Smooth muscle cell (in vitro differentiated cells): ENCODE measurements around the gene ZBTB40. TPM values are rescaled to one million over a fixed set of nuclear protein-coding genes. Genes with fewer than 3 reads are reported as not detected.

Experiments used
- DNase-seq: peaks from one replicate; lab custom pipeline; 2025; ENCODE audit not compliant: unreplicated experiment; lab: John Stamatoyannopoulos, UW
- H2AFZ ChIP-seq: fragments of 200-600 bp; sonication (generic); 2 replicates; pipeline ENCODE4 v1.6.0; 2016; ENCODE audit warnings: antibody characterized with exemption, low read depth, mild to moderate bottlenecking
- H3F3A ChIP-seq: fragments of 200-600 bp; sonication (generic); 2 replicates; pipeline ENCODE4 v1.6.0; 2017; ENCODE audit warnings: antibody characterized with exemption, low read depth
- H3K27ac ChIP-seq: fragments of 200-600 bp; sonication (generic); 2 replicates; pipeline ENCODE4 v1.5.1; 2016; ENCODE audit warnings: low read depth, mild to moderate bottlenecking
- H3K27me3 ChIP-seq: fragments of 200-600 bp; sonication (generic); 2 replicates; pipeline ENCODE4 v1.6.1; 2016; ENCODE audit warnings: low read depth, mild to moderate bottlenecking
- H3K36me3 ChIP-seq: fragments of 200-600 bp; sonication (generic); 2 replicates; pipeline ENCODE4 v1.5.1; 2016; ENCODE audit warnings: low read depth
- H3K4me1 ChIP-seq: fragments of 200-600 bp; sonication (generic); 2 replicates; pipeline ENCODE4 v1.5.1; 2016; ENCODE audit warnings: low read depth
- H3K4me2 ChIP-seq: fragments of 200-600 bp; sonication (generic); 2 replicates; pipeline ENCODE4 v1.6.0; 2016; ENCODE audit warnings: mild to moderate bottlenecking
- H3K4me3 ChIP-seq: fragments of 200-600 bp; sonication (generic); 2 replicates; pipeline ENCODE4 v1.5.1; 2016; ENCODE audit warnings: mild to moderate bottlenecking
- H3K79me2 ChIP-seq: fragments of 200-600 bp; sonication (generic); 2 replicates; pipeline ENCODE4 v1.6.0; 2016; ENCODE audit warnings: low read depth, mild to moderate bottlenecking
- H3K9ac ChIP-seq: fragments of 200-600 bp; sonication (generic); 2 replicates; pipeline ENCODE4 v1.6.0; 2016; ENCODE audit warnings: low read depth
- H3K9me3 ChIP-seq: fragments of 200-600 bp; sonication (generic); replicated peaks from 2 replicates; pipeline ENCODE4 v1.5.1; 2016; ENCODE audit warnings: low read depth
- H4K20me1 ChIP-seq: fragments of 200-600 bp; sonication (generic); 2 replicates; pipeline ENCODE4 v1.6.0; 2016; ENCODE audit warnings: low read depth
- CTCF ChIP-seq: fragments of 200-600 bp; sonication (generic); IDR thresholded peaks from 2 replicates; pipeline ENCODE4 v1.5.1; 2017; ENCODE audit warnings: borderline replicate concordance, mild to moderate bottlenecking, antibody characterized with exemption; ENCODE audit not compliant: insufficient read depth, poor library complexity, severe bottlenecking
- WGBS: methylation state at CpG from one replicate; pipeline ENCODE4 v1.1.7; 2016; ENCODE audit warnings: low lambda C conversion rate; 5-methylcytosine and 5-hydroxymethylcytosine counted together
- polyA plus RNA-seq: library from polyadenylated mRNA; unstranded; fragments of >200 nt; fragmentation: Nextera tagmentation; extraction: Ambion mirVana; gene quantifications from 2 replicates; pipeline ENCODE4 v1.2.1, GENCODE V29; 2016
- total RNA-seq: library from RNA; depleted of rRNA; stranded (reverse); fragments of >200 nt; gene quantifications from 2 replicates; pipeline ENCODE4 v1.2.3, GENCODE V29; 2014

ZBTB40 gene, protein sequence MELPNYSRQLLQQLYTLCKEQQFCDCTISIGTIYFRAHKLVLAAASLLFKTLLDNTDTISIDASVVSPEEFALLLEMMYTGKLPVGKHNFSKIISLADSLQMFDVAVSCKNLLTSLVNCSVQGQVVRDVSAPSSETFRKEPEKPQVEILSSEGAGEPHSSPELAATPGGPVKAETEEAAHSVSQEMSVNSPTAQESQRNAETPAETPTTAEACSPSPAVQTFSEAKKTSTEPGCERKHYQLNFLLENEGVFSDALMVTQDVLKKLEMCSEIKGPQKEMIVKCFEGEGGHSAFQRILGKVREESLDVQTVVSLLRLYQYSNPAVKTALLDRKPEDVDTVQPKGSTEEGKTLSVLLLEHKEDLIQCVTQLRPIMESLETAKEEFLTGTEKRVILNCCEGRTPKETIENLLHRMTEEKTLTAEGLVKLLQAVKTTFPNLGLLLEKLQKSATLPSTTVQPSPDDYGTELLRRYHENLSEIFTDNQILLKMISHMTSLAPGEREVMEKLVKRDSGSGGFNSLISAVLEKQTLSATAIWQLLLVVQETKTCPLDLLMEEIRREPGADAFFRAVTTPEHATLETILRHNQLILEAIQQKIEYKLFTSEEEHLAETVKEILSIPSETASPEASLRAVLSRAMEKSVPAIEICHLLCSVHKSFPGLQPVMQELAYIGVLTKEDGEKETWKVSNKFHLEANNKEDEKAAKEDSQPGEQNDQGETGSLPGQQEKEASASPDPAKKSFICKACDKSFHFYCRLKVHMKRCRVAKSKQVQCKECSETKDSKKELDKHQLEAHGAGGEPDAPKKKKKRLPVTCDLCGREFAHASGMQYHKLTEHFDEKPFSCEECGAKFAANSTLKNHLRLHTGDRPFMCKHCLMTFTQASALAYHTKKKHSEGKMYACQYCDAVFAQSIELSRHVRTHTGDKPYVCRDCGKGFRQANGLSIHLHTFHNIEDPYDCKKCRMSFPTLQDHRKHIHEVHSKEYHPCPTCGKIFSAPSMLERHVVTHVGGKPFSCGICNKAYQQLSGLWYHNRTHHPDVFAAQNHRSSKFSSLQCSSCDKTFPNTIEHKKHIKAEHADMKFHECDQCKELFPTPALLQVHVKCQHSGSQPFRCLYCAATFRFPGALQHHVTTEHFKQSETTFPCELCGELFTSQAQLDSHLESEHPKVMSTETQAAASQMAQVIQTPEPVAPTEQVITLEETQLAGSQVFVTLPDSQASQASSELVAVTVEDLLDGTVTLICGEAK
- 10.9 and 14.6 TPM in 2 replicates for total RNA-seq
- polyA plus RNA-seq: 3.8 and 4.1 TPM in 2 replicates

GRCh38 chr1:22451702-22452480, at the start of gene ZBTB40:
Gene ZBTB40 (plus strand): TSS chr1:22451851. CDS start chr1:22489949, 38,098 bp downstream.
- peaks cover 30% of the 10 kb centered on the region for H3K79me2 ChIP-seq
- WGBS: under 1% methylated on average over 68 of the region's 68 CpGs
- TF ChIP-seq CTCF: no peak
- peak within 1 kb of the TSS; percentile 87 for H3K27ac ChIP-seq
- H3K4me1 ChIP-seq: peaks cover 3% of the 10 kb centered on the region
- H3K4me2 ChIP-seq: peak within 1 kb of the TSS; percentile 88
- H3K9me3 ChIP-seq: no peaks in the 10 kb centered on the region
- H3F3A ChIP-seq: peaks cover 14% of the 10 kb centered on the region
- DNase-seq: peak; percentile 68
- no peaks in the 10 kb centered on the region for H3K36me3 ChIP-seq
- H3K9ac ChIP-seq: peak within 1 kb of the TSS; percentile 90
- no peaks in the 10 kb centered on the region for H3K27me3 ChIP-seq
- H4K20me1 ChIP-seq: peaks cover 10% of the 10 kb centered on the region
- H3K4me3 ChIP-seq: peak within 1 kb of the TSS; percentile 89
- peak within 1 kb of the TSS; percentile 96 for H2AFZ ChIP-seq

DNA sequence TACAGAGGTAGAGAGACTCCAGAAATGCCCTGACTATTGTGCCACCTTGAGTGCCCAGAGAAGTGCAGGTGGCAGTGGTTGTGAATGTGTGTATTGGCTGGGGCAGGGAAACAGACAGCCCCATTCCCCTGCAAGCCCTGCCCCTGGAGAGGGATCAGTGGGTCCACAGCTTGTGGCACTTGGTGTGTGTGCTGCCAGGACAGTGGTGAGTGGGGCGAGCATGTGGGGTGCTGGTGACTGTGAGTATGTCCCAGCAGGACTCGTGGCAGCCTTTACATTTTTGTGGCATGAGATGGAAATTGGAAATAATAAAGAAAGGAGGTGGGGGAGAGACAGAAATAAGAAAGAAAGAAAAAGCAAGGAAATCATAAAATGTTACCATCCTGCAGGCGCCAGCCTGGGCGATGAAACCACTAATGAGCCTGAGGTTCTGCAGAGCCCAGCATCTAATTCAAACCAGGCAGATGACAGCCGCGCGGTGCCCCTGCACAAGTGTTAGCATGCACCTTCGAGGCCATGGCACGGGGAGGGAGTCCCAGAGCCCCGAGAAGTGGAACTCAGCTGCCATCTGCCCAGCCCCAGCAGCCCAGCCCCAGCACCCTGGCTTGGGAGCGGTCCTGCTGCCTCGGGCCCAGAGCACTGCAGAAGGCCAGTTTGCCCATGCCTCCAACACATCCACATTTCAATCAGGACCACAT, 49.1 kb upstream of the ZBTB40 start:
- H3K4me3 ChIP-seq: no peak overlapping the region
- no peak overlapping the region for H2AFZ ChIP-seq
- no peak overlapping the region for H3K4me2 ChIP-seq
- 88% methylated on average over 12 of the region's 12 CpGs for WGBS
- peaks cover 35% of the 10 kb centered on the region for H3K27me3 ChIP-seq
- no peak for TF ChIP-seq CTCF
- H3K9ac ChIP-seq: no peak overlapping the region
- H4K20me1 ChIP-seq: no peaks in the 10 kb centered on the region
- H3F3A ChIP-seq: no peaks in the 10 kb centered on the region
- no peaks in the 10 kb centered on the region for H3K36me3 ChIP-seq
- no peaks in the 10 kb centered on the region for H3K9me3 ChIP-seq
- H3K79me2 ChIP-seq: no peaks in the 10 kb centered on the region
- no peaks in the 10 kb centered on the region for H3K4me1 ChIP-seq
- no peak overlapping the region for H3K27ac ChIP-seq
- no peak for DNase-seq

GRCh38 chr1:22404486-22404885, 47.2 kb upstream of the ZBTB40 start:
- H3K27ac ChIP-seq: no peak overlapping the region
- H3K4me2 ChIP-seq: no peak overlapping the region
- no peak overlapping the region for H3K4me3 ChIP-seq
- no peak for TF ChIP-seq CTCF
- H3F3A ChIP-seq: no peaks in the 10 kb centered on the region
- no peaks in the 10 kb centered on the region for H4K20me1 ChIP-seq
- H3K36me3 ChIP-seq: no peaks in the 10 kb centered on the region
- no peak overlapping the region for H3K9ac ChIP-seq
- no peak for DNase-seq
- no peaks in the 10 kb centered on the region for H3K9me3 ChIP-seq
- no peak overlapping the region for H2AFZ ChIP-seq
- WGBS: 90% methylated on average over 5 of the region's 5 CpGs
- no peaks in the 10 kb centered on the region for H3K4me1 ChIP-seq
- no peaks in the 10 kb centered on the region for H3K79me2 ChIP-seq
- H3K27me3 ChIP-seq: peaks cover 30% of the 10 kb centered on the region
